Ascending aorta (tissue), 2 donors: Measurements from ENCODE around the gene USP6NL. TPM values are rescaled to one million over a fixed set of nuclear protein-coding genes. Genes with fewer than 3 reads are reported as not detected.

Experiments used
- DNase-seq, 2 donors: peaks; one replicate each; pipeline ENCODE4 v3.0.0-alpha.2; 2019; ENCODE audit warnings: low spot score in 2 of 2
- H3K27ac ChIP-seq, 2 donors: fragments of 200-600 bp; sonication (generic); one replicate each; pipeline ENCODE4 v1.5.1; 2016 to 2017; ENCODE audit warnings: mild to moderate bottlenecking in 1 of 2
- H3K27me3 ChIP-seq: fragments of 200-600 bp; sonication (generic); one replicate; pipeline ENCODE4 v1.5.1; 2017
- H3K36me3 ChIP-seq, 2 donors: fragments of 200-600 bp; sonication (generic); one replicate each; pipeline ENCODE4 v1.5.1; 2016
- H3K4me1 ChIP-seq, 2 donors: fragments of 200-600 bp; sonication (generic); one replicate each; pipeline ENCODE4 v1.5.1; 2016 to 2017; ENCODE audit warnings: mild to moderate bottlenecking in 1 of 2
- H3K4me3 ChIP-seq, 2 donors: fragments of 200-600 bp; sonication (generic); one replicate each; pipeline ENCODE4 v1.5.1; 2016 to 2017; ENCODE audit warnings: mild to moderate bottlenecking in 1 of 2
- H3K9me3 ChIP-seq, 2 donors: fragments of 200-600 bp; sonication (generic); one replicate each; pipeline ENCODE4 v1.5.1; 2016
- intact Hi-C: fragments of 100-400 bp; cut with DNase I; formaldehyde crosslinking; loops from one replicate; pipeline ENCODE4 v1.15.1; 2023
- total RNA-seq: library from RNA; depleted of rRNA; stranded (reverse); fragments of >200 nt; gene quantifications from one replicate; pipeline ENCODE4 v1.1.0, GENCODE V29; 2016
- TF ChIP-seq, protein P1 (sequence below), 3 experiments: fragments of 200-600 bp in 2 of 3; fragments of 450-650 bp in 1 of 3; sonication (generic) in 2 of 3; IDR thresholded peaks; one replicate each; pipeline ENCODE4 v1.5.1; 2016 to 2019; ENCODE audit warnings: antibody characterized with exemption in 3 of 3, mild to moderate bottlenecking in 1 of 3, moderate library complexity in 1 of 3

The USP6NL gene
- total RNA-seq, 1 donor from 2014 or later: 20.5 TPM

DNA sequence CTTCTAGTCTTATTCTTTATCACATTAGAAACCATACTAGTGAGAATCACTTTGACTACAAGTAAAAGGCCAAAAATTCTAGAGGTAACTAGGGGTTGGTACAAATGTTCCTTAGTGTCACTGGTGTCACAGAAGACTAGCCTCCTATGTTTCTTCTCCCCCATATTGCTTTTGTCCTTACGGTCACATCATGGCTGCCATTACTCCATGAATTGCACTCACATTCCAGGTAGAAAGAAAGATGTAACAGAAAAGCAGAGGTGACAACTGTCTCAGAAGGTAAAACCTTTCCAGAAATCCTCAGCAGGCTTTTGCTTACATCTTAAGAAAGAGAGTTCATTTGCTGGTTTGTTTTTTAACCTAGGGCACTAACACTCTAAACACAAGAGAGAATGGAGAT lies 42.9 kb downstream of the USP6NL start:
- H3K4me3 ChIP-seq: no peak overlapping the region
- H3K9me3 ChIP-seq: no peaks in the 10 kb centered on the region
- no peaks in the 10 kb centered on the region for H3K27me3 ChIP-seq
- TF ChIP-seq, protein P1, sequence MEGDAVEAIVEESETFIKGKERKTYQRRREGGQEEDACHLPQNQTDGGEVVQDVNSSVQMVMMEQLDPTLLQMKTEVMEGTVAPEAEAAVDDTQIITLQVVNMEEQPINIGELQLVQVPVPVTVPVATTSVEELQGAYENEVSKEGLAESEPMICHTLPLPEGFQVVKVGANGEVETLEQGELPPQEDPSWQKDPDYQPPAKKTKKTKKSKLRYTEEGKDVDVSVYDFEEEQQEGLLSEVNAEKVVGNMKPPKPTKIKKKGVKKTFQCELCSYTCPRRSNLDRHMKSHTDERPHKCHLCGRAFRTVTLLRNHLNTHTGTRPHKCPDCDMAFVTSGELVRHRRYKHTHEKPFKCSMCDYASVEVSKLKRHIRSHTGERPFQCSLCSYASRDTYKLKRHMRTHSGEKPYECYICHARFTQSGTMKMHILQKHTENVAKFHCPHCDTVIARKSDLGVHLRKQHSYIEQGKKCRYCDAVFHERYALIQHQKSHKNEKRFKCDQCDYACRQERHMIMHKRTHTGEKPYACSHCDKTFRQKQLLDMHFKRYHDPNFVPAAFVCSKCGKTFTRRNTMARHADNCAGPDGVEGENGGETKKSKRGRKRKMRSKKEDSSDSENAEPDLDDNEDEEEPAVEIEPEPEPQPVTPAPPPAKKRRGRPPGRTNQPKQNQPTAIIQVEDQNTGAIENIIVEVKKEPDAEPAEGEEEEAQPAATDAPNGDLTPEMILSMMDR (IDR thresholded peaks at IDR 0.05): no peak
- H3K4me1 ChIP-seq: peaks cover 0 to 1% of the 10 kb centered on the region in 2 donors
- no peak overlapping the region for H3K27ac ChIP-seq
- H3K36me3 ChIP-seq: no peaks in the 10 kb centered on the region
- no peak for DNase-seq
- intact Hi-C loops: no loop called here

DNA sequence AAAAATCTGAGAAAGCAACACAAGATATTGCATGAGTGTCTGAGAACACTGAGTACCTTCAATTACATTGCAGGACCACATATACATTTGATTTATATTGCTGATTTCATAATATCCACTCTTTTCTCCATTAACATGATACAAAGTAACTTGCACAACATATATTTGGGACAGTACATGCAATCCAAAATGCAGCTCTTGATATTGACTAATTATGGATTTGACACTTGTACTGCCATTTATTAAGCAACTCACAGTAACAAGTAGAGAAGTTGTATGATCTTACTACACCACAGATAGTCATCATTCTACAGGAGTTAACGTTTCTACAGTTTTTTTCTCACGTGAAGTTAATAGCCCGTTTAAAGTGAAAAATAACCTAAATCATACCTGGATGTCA lies 46.7 kb downstream of the USP6NL start:
- no peak for DNase-seq
- intact Hi-C loops: no loop called here
- no peak overlapping the region for H3K4me3 ChIP-seq

DNA sequence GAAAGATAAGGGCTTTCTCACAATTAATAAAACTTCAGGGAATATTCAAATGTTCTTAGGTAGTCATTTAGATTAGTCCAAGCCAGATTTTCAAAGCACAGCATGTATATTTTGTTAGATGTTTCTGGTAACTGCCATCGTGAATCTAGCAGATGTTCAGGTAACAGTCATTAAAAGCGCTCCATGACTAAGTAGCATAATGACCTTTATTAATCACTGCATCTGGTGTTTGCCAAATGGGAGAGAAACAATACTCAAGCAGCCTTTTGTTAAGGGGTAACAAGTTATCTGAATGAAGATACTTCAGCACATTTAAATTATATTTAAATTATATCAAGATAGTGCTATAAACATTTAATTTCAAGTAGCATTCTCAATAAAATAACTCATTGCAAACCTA lies 47.5 kb downstream of the USP6NL start:
- Histone ChIP-seq H3K4me3 (no peak overlapping the region), H3K4me1 (no peaks in the 10 kb centered on the region), H3K36me3 (no peaks in the 10 kb centered on the region), H3K9me3 (no peaks in the 10 kb centered on the region), H3K27ac (no peak overlapping the region), H3K27me3 (no peaks in the 10 kb centered on the region)
- no peak for DNase-seq
- TF ChIP-seq, protein P1 (IDR thresholded peaks at IDR 0.05): no peak
- intact Hi-C loops: no loop called here

More for the DNA sequence above, 46.7 kb downstream of the USP6NL start:
- Histone ChIP-seq H3K9me3 (no peaks in the 10 kb centered on the region), H3K27me3 (no peaks in the 10 kb centered on the region), H3K36me3 (no peaks in the 10 kb centered on the region), H3K4me1 (no peaks in the 10 kb centered on the region), H3K27ac (no peak overlapping the region)
- TF ChIP-seq, protein P1 (IDR thresholded peaks at IDR 0.05): no peak

DNA sequence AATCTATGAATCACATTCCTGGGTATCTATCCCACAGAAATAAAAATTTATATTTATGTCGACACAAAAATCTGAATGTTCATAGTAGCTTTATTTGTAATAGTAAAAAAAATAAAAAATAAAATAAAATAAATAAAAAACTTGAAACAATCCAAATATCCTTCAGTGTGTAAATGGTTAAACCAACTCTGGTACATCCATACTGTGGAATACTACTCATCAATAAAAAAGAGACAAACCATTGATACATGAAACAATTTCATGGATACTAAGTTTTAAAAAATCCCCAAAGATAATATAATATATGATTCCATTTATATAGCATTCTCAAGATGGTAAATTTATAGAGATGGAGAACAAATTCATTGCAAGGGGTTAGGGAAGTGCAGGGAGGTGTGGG lies 48.6 kb downstream of the USP6NL start:
- no peak overlapping the region for H3K4me3 ChIP-seq
- no peaks in the 10 kb centered on the region for H3K9me3 ChIP-seq
- H3K4me1 ChIP-seq: no peaks in the 10 kb centered on the region
- intact Hi-C loops: no loop called here
- H3K27me3 ChIP-seq: no peaks in the 10 kb centered on the region
- no peak overlapping the region for H3K27ac ChIP-seq
- no peaks in the 10 kb centered on the region for H3K36me3 ChIP-seq
- DNase-seq: no peak
- TF ChIP-seq, protein P1 (IDR thresholded peaks at IDR 0.05): no peak

DNA sequence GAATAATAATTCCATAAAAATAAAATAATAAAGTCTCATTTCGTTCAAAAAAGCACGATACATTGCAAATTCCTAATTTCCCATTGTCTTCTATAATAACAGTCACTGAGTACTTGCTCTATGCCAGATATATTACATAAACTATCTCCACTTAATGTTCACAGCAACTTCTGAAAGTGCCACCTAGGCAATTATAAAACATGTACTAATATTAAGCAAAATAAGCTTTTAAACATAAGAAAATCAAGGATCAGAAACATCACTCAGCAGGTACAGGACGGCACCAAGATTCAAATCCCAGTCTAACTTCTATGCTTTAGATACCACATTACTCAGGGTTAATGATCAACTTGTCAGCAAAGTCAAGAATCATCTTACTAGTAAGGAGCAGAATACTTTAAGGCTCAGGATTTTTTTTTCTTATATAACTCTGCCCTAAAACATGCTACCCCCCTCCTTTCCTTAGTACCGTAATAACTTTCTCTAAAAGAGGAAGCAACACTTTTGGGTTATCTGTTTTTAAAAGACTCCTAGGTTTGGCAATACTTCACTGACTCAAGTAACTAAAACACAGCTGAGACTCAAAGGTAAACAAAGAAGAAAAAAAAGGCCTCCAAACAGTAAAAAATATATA lies 51.3 kb downstream of the USP6NL start:
- intact Hi-C loops: no loop called here
- no peaks in the 10 kb centered on the region for H3K4me1 ChIP-seq
- no peak overlapping the region for H3K27ac ChIP-seq
- H3K4me3 ChIP-seq: no peak overlapping the region
- no peaks in the 10 kb centered on the region for H3K36me3 ChIP-seq
- TF ChIP-seq, protein P1 (IDR thresholded peaks at IDR 0.05): no peak
- peaks cover 0 to 7% of the 10 kb centered on the region in 2 donors for H3K9me3 ChIP-seq
- DNase-seq: no peak
- H3K27me3 ChIP-seq: no peaks in the 10 kb centered on the region

DNA sequence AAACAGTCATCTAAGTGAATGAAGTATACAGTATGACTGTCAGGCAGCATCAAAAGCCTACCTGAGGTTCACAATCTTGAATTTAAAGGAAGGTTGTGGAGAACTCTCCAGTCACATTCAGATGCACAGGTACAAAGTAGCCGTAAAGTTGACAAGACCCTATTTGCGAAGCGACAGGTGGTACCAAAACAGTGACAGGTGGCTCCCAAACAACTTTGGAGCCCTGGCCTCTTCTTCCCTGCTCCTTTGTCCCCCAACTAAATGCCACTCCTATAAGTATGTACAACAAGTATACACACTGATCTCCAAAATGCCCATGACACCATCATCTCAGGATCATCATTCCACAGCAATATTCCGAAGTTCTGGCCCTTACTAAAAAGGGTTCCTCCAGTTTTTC lies 53.5 kb downstream of the USP6NL start:
- H3K27ac ChIP-seq: no peak overlapping the region
- H3K27me3 ChIP-seq: no peaks in the 10 kb centered on the region
- TF ChIP-seq, protein P1 (IDR thresholded peaks at IDR 0.05): no peak
- H3K9me3 ChIP-seq: peaks cover 0 to 7% of the 10 kb centered on the region in 2 donors
- no peaks in the 10 kb centered on the region for H3K36me3 ChIP-seq
- H3K4me3 ChIP-seq: no peak overlapping the region
- DNase-seq: no peak
- intact Hi-C loops: no loop called here
- no peaks in the 10 kb centered on the region for H3K4me1 ChIP-seq
